Mesothelial cell of epicardium (in vitro differentiated cells): ENCODE measurements around the gene RAB3D. TPM values are rescaled to one million over a fixed set of nuclear protein-coding genes. Genes with fewer than 3 reads are reported as not detected.
A peak's percentile ranks its signal among the peaks of the same experiment; 100 is the strongest.

ENCODE experiments used
- DNase-seq, 2 experiments: peaks; one replicate each; pipeline ENCODE4 v3.0.0; 2021; ENCODE audit warnings: low spot score in 2 of 2; ENCODE audit not compliant: unreplicated experiment in 2 of 2
- H3K27ac Mint-ChIP-seq: 2 replicates; pipeline ENCODE4 v1.8.0; 2021; ENCODE audit warnings: mixed read lengths
- H3K27me3 Mint-ChIP-seq: 2 replicates; pipeline ENCODE4 v1.8.0; 2021; ENCODE audit warnings: low read depth, mixed read lengths
- H3K36me3 Mint-ChIP-seq: 2 replicates; pipeline ENCODE4 v1.8.0; 2021; ENCODE audit warnings: mixed read lengths
- H3K4me1 Mint-ChIP-seq: 2 replicates; pipeline ENCODE4 v1.8.0; 2021; ENCODE audit warnings: mixed read lengths
- H3K4me3 Mint-ChIP-seq: 2 replicates; pipeline ENCODE4 v1.8.0; 2021; ENCODE audit warnings: mild to moderate bottlenecking, moderate library complexity, mixed read lengths
- H3K9me3 Mint-ChIP-seq: 2 replicates; pipeline ENCODE4 v1.8.0; 2021; ENCODE audit warnings: mixed read lengths
- CTCF ChIP-seq: fragments of 200-600 bp; sonication (generic); IDR thresholded peaks from one replicate; pipeline ENCODE4 v1.5.0; 2021; ENCODE audit warnings: antibody characterized with exemption; ENCODE audit not compliant: unreplicated experiment
- total RNA-seq: library from RNA; stranded (reverse); gene quantifications from 3 replicates; pipeline ENCODE4 v1.2.1, GENCODE V29; 2021

The RAB3D gene
- total RNA-seq, 1 donor from 2014 or later, result 27.3 TPM

GRCh38 chr19:11377237-11377636 lies 37.8 kb upstream of the RAB3D start:
- peaks cover 16% of the 10 kb centered on the region for H3K4me1 Mint-ChIP-seq
- H3K9me3 Mint-ChIP-seq, result no peaks in the 10 kb centered on the region
- no peak for DNase-seq
- no peak for TF ChIP-seq CTCF
- no peaks in the 10 kb centered on the region for H3K36me3 Mint-ChIP-seq
- peaks cover 10% of the 10 kb centered on the region for H3K27me3 Mint-ChIP-seq
- peak overlapping the region; percentile 61 for H3K27ac Mint-ChIP-seq
- peak overlapping the region; percentile 1 for H3K4me3 Mint-ChIP-seq

GRCh38 chr19:11375143-11375948 lies 35.9 kb upstream of the RAB3D start:
- Mint-ChIP-seq H3K27ac (no peak overlapping the region), H3K9me3 (no peaks in the 10 kb centered on the region), H3K4me3 (no peak overlapping the region), H3K36me3 (peaks cover 4% of the 10 kb centered on the region), H3K4me1 (peaks cover 3% of the 10 kb centered on the region), H3K27me3 (no peaks in the 10 kb centered on the region)
- no peak for TF ChIP-seq CTCF
- DNase-seq, result peak in 1 of 2 experiments; percentile 54

GRCh38 chr19:11374433-11375142 lies 35.1 kb upstream of the RAB3D start, which contains the start of gene SWSAP1:
Gene SWSAP1 (plus strand): TSS chr19:11374666. CDS start chr19:11374681, 15 bp downstream.
- DNase-seq, result peak; percentile 92 to 95
- peaks cover 4% of the 10 kb centered on the region for H3K36me3 Mint-ChIP-seq
- H3K9me3 Mint-ChIP-seq, result no peaks in the 10 kb centered on the region
- no peak for TF ChIP-seq CTCF
- no peaks in the 10 kb centered on the region for H3K27me3 Mint-ChIP-seq
- H3K4me3 Mint-ChIP-seq, result no peak within 1 kb of the TSS
- peaks cover 3% of the 10 kb centered on the region for H3K4me1 Mint-ChIP-seq
- no peak within 1 kb of the TSS for H3K27ac Mint-ChIP-seq

GRCh38 chr19:11373885-11374432 lies 34.5 kb upstream of the RAB3D start:
- H3K27ac Mint-ChIP-seq, result no peak overlapping the region
- H3K4me1 Mint-ChIP-seq, result peaks cover 3% of the 10 kb centered on the region
- peaks cover 4% of the 10 kb centered on the region for H3K36me3 Mint-ChIP-seq
- H3K9me3 Mint-ChIP-seq, result no peaks in the 10 kb centered on the region
- TF ChIP-seq CTCF, result no peak
- DNase-seq, result no peak
- no peak overlapping the region for H3K4me3 Mint-ChIP-seq
- no peaks in the 10 kb centered on the region for H3K27me3 Mint-ChIP-seq

GRCh38 chr19:11373166-11373884 lies 33.9 kb upstream of the RAB3D start:
- H3K36me3 Mint-ChIP-seq, result peaks cover 4% of the 10 kb centered on the region
- no peak overlapping the region for H3K27ac Mint-ChIP-seq
- H3K27me3 Mint-ChIP-seq, result no peaks in the 10 kb centered on the region
- H3K9me3 Mint-ChIP-seq, result no peaks in the 10 kb centered on the region
- H3K4me3 Mint-ChIP-seq, result no peak overlapping the region
- DNase-seq, result no peak
- no peak for TF ChIP-seq CTCF
- H3K4me1 Mint-ChIP-seq, result peaks cover 3% of the 10 kb centered on the region
